Embryonic facial prominence (tissue), 1 donor: Measurements from ENCODE around the gene ANO10.

ENCODE experiments used
- DNase-seq: peaks from one replicate; pipeline ENCODE4 v3.0.0-alpha.2; 2016; ENCODE audit errors: extremely low spot score

ANO10 gene

DNA sequence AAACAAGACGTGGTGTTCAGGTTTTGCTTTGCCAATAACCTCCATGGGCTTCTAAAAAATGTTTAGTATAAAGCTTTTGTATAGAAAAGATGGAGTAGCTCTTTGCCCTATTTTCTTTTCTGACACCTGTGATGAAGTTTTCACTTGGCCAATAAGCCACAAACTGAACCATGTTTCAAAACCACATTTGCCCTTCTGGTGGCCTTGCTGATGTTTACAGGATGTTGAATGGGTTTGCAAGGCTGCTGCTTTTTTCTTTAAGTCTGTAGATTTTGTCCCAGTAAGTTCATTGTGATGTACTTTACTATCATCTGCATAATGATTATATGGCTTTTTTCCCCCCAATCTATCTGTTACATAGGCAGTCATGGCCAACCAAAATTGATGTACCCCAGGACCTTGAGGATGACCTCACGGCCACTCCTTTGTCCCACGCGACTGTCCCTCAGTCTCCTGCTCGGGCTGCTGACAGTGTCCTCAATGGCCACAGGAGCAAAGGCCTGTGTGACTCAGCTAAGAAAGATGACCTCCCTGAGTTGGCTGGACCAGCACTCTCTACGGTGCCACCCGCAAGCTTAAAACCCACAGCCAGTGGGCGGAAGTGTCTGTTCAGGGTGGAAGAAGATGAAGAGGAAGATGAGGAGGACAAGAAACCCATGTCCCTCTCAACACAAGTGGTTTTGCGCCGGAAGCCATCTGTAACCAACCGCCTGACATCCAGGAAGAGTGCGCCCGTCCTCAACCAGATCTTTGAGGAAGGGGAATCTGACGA, 274.6 kb downstream of the ANO10 start:
- DNase-seq, result no peak

DNA sequence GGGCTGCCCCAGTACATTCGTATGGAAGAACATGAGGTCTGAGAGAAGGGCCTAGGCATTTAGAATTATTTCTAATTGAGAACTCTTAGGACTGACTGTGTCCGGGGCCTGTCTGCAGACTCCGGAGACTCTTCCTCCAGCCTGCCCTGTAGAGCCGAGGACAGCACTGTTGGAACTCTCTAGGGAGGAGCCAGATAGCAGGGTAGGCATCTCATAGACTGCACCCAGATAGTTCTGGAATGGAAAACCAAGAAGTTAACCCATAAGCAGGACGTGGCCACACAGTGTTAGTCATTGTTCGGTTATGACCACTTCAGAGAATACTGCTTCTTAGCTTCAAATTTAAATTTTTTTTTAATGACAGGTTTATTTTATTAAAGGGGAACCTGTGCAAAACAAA, 275.9 kb downstream of the ANO10 start:
- DNase-seq, result no peak

- no peak for DNase-seq
Measured at GRCh38 chr3:43345246-43345645, 276.6 kb downstream of the ANO10 start.

GRCh38 chr3:43344520-43344919, 277.3 kb downstream of the ANO10 start:
- no peak for DNase-seq

DNA sequence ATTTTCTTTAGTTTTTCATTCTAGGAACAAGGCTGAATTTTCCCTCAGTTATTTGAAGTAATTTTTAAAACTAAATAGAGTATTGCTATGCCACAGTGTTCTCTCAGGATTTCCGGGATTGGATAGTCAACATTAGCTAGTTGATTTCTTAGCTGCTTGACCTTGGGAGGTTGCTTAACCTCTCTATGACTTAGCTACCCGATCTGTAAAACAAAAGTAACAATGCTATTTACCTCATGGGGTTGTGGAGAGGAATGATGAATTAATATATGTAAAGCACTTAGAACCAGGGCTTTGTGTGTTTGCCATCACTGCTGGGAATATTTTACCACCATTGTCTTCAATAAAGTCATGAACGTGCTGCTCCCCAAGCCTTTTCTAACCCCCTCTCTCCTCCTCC, 278.0 kb downstream of the ANO10 start:
- DNase-seq, result no peak

DNA sequence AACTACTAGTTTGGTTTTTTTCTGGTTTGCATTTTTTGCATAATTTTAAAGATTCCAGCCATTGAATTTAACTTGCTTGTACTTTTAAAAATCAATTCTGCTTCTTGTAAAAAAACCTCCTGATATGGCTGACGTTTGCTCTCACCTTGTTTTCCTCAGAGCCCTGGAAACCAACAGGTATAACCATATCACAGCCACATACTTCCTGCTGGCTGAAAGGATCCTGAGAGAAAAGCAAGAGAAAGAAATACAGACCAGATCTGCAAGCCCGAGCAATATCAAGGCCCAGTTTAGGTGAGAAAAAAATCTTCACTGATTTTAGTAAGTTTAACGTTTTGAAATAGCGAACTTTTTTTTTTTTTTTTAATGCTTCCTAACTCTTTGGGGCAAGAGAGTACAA, 278.6 kb downstream of the ANO10 start:
- no peak for DNase-seq

GRCh38 chr3:43341788-43342187, 280.0 kb downstream of the ANO10 start:
- no peak for DNase-seq

- DNase-seq, result no peak
Measured at GRCh38 chr3:43340403-43340802, 281.4 kb downstream of the ANO10 start.

DNA sequence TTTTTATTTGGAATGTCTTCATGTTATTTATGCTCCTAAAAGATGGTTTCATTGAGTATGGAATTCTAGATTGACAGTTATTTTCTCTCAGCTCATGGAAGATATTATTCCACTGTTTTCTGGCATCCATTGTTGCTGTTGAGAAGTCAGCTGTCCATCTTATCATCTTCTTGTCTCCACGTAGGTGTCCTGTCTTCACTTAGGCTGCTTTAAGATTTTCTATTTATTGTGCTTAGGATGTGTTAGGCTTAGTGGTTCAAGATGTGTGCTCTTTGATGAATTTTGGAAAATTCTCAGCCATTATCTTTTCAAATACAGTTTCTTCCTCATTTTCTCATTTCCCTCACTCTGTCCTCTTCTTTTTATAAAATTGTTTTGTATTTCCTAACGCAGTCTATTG, 283.5 kb downstream of the ANO10 start:
- DNase-seq, result no peak

GRCh38 chr3:43335799-43336198, 286.0 kb downstream of the ANO10 start:
- no peak for DNase-seq

DNA sequence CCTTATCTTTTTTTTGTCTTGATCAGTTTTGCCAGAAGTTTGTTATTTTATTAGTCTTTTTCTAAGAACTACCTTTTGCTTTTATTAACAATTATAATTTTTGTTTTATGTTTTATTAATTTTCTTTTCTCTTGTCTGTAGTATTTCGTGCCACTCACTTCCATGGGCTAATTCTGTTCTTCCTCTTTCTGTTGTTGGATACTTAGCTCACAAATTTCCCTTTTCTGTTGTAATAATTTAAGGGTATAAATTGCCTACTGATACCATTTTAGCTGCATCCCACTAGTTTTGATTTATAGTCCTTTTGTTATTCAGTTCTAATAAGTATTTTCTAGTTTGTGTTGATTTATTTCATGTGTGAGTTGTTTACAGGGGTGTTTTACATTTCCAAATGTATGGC, 286.8 kb downstream of the ANO10 start:
- DNase-seq, result no peak

DNA sequence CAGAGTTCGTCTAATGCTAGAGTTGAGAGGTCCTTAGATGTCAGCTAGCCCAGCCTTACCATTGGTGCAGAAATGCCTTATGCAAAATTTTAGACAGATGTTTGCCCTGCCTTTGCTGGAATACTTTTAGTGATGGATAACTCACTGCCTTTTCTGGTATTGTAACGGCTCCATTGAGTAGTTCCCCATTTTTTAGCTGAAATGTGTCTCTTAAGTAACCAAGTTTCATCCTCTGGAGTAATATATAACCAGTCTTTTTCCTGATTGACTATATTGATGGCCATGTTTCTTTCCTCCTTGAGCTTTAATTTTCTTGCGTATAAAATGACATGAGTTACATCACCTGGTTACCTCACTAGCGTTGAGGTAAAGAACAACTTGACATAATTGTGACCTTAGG, 290.4 kb downstream of the ANO10 start:
- no peak for DNase-seq

GRCh38 chr3:43330981-43331380, 290.8 kb downstream of the ANO10 start:
- no peak for DNase-seq

- no peak for DNase-seq
Measured at GRCh38 chr3:43328653-43329052, 293.2 kb downstream of the ANO10 start.

DNA sequence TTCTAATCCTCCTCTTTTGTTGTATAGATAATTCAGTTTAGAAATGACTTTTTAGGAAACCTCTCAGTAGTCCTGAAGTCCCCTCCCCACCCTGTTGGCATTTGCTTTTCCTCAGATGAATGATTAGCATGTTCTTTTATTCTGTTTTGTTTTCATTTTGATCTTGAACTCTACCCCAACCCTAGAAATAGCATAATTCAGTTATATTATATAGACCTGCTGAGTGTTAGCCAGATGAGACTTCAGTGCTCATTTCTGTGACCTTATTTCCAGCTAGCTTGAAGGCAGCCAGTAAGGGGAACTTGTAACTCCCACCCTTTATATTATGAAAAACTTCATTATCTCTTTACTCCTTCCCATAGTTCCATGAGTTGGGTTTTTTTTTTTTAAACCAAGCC, 294.2 kb downstream of the ANO10 start:
- DNase-seq, result no peak

- no peak for DNase-seq
Measured at GRCh38 chr3:43326891-43327581, 294.8 kb downstream of the ANO10 start.

GRCh38 chr3:43323541-43323940, 298.3 kb downstream of the ANO10 start:
- no peak for DNase-seq

GRCh38 chr3:43320288-43320687, 301.5 kb downstream of the ANO10 start:
- DNase-seq, result no peak

GRCh38 chr3:43319794-43320193, 302.0 kb downstream of the ANO10 start:
- DNase-seq, result no peak

GRCh38 chr3:43319376-43319775, 302.4 kb downstream of the ANO10 start:
- no peak for DNase-seq

GRCh38 chr3:43317461-43318316, 304.1 kb downstream of the ANO10 start:
- no peak for DNase-seq

GRCh38 chr3:43316783-43317460, 304.9 kb downstream of the ANO10 start:
- DNase-seq, result no peak
